ENCODE results near the gene SDS. TPM values are rescaled to one million over a fixed set of nuclear protein-coding genes. Genes with fewer than 3 reads are reported as not detected.

SDS gene
- total and polyA plus RNA-seq, 2 of the 13 experiments (the other 11 are each of a cell fraction or from before 2014, with no cell fraction given): not detected

DNA sequence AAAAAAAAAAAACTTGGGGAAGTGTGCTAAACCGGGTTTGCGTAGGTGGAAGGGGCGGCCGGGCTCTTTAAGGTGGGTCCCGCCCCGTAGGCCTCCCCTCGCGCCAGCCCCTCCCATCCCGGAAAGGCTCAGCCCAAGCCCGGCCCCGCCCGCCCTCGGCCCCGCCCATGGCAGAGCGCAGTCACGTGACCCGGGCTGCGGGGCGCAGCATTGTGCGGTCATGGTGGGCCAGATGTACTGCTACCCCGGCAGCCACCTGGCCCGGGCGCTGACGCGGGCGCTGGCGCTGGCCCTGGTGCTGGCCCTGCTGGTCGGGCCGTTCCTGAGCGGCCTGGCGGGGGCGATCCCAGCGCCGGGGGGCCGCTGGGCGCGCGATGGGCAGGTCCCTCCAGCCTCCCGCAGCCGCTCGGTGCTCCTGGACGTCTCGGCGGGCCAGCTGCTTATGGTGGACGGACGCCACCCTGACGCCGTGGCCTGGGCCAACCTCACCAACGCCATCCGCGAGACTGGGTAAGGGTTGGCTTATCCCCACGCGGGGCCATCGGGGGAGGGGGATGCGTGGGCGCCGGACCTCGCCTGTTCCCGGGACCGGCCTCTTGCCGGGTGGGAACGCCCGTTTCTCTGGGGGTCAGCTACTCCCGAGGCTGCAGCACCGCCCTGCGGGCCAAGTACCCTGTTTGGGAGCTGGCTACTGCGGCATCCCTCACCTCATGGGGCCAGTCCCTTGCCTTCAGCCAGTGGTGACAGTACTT is 45.1 kb downstream of the SDS start, which contains the start of gene PLBD2 (continued):
- TF ChIP-seq, protein P1, sequence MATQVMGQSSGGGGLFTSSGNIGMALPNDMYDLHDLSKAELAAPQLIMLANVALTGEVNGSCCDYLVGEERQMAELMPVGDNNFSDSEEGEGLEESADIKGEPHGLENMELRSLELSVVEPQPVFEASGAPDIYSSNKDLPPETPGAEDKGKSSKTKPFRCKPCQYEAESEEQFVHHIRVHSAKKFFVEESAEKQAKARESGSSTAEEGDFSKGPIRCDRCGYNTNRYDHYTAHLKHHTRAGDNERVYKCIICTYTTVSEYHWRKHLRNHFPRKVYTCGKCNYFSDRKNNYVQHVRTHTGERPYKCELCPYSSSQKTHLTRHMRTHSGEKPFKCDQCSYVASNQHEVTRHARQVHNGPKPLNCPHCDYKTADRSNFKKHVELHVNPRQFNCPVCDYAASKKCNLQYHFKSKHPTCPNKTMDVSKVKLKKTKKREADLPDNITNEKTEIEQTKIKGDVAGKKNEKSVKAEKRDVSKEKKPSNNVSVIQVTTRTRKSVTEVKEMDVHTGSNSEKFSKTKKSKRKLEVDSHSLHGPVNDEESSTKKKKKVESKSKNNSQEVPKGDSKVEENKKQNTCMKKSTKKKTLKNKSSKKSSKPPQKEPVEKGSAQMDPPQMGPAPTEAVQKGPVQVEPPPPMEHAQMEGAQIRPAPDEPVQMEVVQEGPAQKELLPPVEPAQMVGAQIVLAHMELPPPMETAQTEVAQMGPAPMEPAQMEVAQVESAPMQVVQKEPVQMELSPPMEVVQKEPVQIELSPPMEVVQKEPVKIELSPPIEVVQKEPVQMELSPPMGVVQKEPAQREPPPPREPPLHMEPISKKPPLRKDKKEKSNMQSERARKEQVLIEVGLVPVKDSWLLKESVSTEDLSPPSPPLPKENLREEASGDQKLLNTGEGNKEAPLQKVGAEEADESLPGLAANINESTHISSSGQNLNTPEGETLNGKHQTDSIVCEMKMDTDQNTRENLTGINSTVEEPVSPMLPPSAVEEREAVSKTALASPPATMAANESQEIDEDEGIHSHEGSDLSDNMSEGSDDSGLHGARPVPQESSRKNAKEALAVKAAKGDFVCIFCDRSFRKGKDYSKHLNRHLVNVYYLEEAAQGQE (IDR thresholded peaks at IDR 0.05; ENCODE audit: borderline replicate concordance in 1 of 2, low read depth in 1 of 2, low read length in 2 of 2): peak; percentile 79 to 90
- TF ChIP-seq, protein P2, sequence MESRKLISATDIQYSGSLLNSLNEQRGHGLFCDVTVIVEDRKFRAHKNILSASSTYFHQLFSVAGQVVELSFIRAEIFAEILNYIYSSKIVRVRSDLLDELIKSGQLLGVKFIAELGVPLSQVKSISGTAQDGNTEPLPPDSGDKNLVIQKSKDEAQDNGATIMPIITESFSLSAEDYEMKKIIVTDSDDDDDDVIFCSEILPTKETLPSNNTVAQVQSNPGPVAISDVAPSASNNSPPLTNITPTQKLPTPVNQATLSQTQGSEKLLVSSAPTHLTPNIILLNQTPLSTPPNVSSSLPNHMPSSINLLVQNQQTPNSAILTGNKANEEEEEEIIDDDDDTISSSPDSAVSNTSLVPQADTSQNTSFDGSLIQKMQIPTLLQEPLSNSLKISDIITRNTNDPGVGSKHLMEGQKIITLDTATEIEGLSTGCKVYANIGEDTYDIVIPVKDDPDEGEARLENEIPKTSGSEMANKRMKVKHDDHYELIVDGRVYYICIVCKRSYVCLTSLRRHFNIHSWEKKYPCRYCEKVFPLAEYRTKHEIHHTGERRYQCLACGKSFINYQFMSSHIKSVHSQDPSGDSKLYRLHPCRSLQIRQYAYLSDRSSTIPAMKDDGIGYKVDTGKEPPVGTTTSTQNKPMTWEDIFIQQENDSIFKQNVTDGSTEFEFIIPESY (CRISPR knock-in tag; IDR thresholded peaks at IDR 0.05): no peak
- TF ChIP-seq SRF (IDR thresholded peaks at IDR 0.05; ENCODE audit: low read depth, low read length): no peak
- TF ChIP-seq, protein P3, sequence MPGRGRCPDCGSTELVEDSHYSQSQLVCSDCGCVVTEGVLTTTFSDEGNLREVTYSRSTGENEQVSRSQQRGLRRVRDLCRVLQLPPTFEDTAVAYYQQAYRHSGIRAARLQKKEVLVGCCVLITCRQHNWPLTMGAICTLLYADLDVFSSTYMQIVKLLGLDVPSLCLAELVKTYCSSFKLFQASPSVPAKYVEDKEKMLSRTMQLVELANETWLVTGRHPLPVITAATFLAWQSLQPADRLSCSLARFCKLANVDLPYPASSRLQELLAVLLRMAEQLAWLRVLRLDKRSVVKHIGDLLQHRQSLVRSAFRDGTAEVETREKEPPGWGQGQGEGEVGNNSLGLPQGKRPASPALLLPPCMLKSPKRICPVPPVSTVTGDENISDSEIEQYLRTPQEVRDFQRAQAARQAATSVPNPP (CRISPR knock-in tag; IDR thresholded peaks at IDR 0.05): no peak
- TF ChIP-seq RXRA (CRISPR knock-in tag; IDR thresholded peaks at IDR 0.05): no peak; the same call in 1 of the 2 replicates
- peak; percentile 82; the same call in 1 of the 2 replicates for TF ChIP-seq ZNF776 (CRISPR knock-in tag; IDR thresholded peaks at IDR 0.05)
- TF ChIP-seq RBM39 (IDR thresholded peaks at IDR 0.05; ENCODE audit: low read depth, low read length, poor library complexity, severe bottlenecking): no peak
- TF ChIP-seq ZNF431 (CRISPR knock-in tag; IDR thresholded peaks at IDR 0.05; ENCODE audit: borderline replicate concordance, low read depth): 0 out of 2 replicates have a peak, but pooled peaks have one; percentile 69
- TF ChIP-seq ATF7 (IDR thresholded peaks at IDR 0.05): no peak
- TF ChIP-seq ATF7 (CRISPR knock-in tag; IDR thresholded peaks at IDR 0.05): no peak
- TF ChIP-seq, protein P4, sequence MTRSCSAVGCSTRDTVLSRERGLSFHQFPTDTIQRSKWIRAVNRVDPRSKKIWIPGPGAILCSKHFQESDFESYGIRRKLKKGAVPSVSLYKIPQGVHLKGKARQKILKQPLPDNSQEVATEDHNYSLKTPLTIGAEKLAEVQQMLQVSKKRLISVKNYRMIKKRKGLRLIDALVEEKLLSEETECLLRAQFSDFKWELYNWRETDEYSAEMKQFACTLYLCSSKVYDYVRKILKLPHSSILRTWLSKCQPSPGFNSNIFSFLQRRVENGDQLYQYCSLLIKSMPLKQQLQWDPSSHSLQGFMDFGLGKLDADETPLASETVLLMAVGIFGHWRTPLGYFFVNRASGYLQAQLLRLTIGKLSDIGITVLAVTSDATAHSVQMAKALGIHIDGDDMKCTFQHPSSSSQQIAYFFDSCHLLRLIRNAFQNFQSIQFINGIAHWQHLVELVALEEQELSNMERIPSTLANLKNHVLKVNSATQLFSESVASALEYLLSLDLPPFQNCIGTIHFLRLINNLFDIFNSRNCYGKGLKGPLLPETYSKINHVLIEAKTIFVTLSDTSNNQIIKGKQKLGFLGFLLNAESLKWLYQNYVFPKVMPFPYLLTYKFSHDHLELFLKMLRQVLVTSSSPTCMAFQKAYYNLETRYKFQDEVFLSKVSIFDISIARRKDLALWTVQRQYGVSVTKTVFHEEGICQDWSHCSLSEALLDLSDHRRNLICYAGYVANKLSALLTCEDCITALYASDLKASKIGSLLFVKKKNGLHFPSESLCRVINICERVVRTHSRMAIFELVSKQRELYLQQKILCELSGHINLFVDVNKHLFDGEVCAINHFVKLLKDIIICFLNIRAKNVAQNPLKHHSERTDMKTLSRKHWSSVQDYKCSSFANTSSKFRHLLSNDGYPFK (CRISPR knock-in tag; IDR thresholded peaks at IDR 0.05; ENCODE audit: borderline replicate concordance): no peak
- TF ChIP-seq ZNF329 (CRISPR knock-in tag; IDR thresholded peaks at IDR 0.05; ENCODE audit: low read depth): no peak
- TF ChIP-seq SOX13 (IDR thresholded peaks at IDR 0.05): no peak
- peak in 1 of 2 experiments; percentile 10; a peak in 1 of 4 replicates for TF ChIP-seq SOX13 (CRISPR knock-in tag; conservative IDR thresholded peaks at IDR 0.05 in 1 of 2, IDR thresholded peaks at IDR 0.05 in 1 of 2)
- TF ChIP-seq ZNF616 (CRISPR knock-in tag; IDR thresholded peaks at IDR 0.05; ENCODE audit: low read depth): 0 out of 2 replicates have a peak, but pooled peaks have one; percentile 75
- TF ChIP-seq ZNF563 (CRISPR knock-in tag; IDR thresholded peaks at IDR 0.05): peak; percentile 73; the same call in 1 of the 2 replicates
- TF ChIP-seq ZMYM2 (CRISPR knock-in tag; IDR thresholded peaks at IDR 0.05): no peak
- TF ChIP-seq MAFG (CRISPR knock-in tag; IDR thresholded peaks at IDR 0.05): no peak
- TF ChIP-seq MATR3 (CRISPR knock-in tag; IDR thresholded peaks at IDR 0.05): no peak
- no peak for TF ChIP-seq CBX5 (CRISPR knock-in tag; IDR thresholded peaks at IDR 0.05; ENCODE audit: borderline replicate concordance)
